ENCODE measurements around the gene LANCL3.

DNA sequence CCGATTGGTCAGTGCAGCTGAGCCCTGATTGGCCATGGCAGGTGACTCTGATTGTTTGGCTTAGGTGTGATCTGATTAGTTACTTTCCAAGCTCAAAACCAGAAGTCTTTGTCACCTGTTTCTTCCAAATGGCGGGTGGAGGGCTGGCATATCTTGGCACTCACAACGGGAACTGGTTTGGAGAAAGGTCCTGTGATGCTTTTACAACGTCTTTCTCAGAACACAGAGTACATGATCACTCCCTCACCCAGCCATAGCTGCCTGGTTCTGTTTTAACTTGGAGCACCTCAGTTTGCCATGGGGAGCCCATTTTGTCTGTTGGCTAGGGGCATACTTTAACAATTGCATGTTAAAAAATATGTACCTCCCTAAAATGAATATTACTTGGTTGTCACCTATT, 101.1 kb downstream of the LANCL3 start:
- TF ChIP-seq, protein P1, sequence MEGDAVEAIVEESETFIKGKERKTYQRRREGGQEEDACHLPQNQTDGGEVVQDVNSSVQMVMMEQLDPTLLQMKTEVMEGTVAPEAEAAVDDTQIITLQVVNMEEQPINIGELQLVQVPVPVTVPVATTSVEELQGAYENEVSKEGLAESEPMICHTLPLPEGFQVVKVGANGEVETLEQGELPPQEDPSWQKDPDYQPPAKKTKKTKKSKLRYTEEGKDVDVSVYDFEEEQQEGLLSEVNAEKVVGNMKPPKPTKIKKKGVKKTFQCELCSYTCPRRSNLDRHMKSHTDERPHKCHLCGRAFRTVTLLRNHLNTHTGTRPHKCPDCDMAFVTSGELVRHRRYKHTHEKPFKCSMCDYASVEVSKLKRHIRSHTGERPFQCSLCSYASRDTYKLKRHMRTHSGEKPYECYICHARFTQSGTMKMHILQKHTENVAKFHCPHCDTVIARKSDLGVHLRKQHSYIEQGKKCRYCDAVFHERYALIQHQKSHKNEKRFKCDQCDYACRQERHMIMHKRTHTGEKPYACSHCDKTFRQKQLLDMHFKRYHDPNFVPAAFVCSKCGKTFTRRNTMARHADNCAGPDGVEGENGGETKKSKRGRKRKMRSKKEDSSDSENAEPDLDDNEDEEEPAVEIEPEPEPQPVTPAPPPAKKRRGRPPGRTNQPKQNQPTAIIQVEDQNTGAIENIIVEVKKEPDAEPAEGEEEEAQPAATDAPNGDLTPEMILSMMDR (IDR thresholded peaks at IDR 0.05): no peak
- TF ChIP-seq POLR2AphosphoS5 (IDR thresholded peaks at IDR 0.05): no peak
- TF ChIP-seq EP300 (IDR thresholded peaks at IDR 0.05): no peak
